ENCODE results near the gene AGTRAP.

The AGTRAP gene

DNA sequence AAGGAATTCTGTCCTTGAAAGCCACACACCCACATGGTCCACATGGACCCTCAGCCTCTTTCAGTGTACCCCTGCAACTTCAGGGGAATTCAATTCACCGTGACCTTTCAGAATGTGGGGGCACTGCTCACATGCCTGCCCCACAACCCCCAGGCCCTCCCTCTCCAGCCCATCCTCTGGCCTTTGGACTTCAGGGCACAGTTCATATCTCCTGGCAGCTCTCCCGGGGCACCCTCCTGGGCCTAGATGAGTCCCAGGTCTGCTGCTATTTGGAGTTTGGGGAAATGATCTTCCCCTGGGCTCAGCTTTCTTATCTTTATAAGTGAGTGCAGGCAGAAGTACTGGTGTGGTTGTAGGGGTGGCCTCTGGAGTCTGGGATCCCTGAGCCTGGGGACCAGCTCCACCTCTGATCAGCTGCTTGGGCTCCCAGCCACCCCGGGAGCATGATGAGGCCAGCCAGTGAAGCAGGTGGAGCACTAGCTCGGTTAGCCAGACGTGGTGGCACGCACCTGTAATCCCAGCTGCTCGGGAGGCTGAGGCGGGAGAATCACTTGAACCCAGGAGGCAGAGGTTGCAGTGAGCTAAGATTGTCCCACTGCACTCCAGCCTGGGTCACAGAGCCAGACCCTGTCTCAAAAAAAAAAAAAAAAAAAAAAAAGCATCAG lies 41.9 kb downstream of the AGTRAP start:
- Histone ChIP-seq H3K9ac (no peak overlapping the region), H3K4me3 (IDR thresholded peaks at IDR 0.05; ENCODE audit: insufficient read depth, low read depth, low read length) (no peak overlapping the region), H3K79me2 (ENCODE audit: insufficient read depth, low read depth) (no peaks in the 10 kb centered on the region), H3K27me3 (ENCODE audit: insufficient read depth, low read depth) (peaks cover 11% of the 10 kb centered on the region; the same call in 1 of the 2 replicates), H2AFZ (ENCODE audit: low read depth) (no peak overlapping the region), H3K4me2 (no peak overlapping the region), H3K27ac (no peak overlapping the region), H4K20me1 (ENCODE audit: insufficient read depth) (no peaks in the 10 kb centered on the region), H3K4me1 (ENCODE audit: low read depth, poor library complexity, severe bottlenecking) (no peaks in the 10 kb centered on the region), H3K36me3 (ENCODE audit: insufficient read depth) (no peaks in the 10 kb centered on the region)
- TF ChIP-seq CTCF (conservative IDR thresholded peaks at IDR 0.05; ENCODE audit: low read depth, low read length) = no peak

DNA sequence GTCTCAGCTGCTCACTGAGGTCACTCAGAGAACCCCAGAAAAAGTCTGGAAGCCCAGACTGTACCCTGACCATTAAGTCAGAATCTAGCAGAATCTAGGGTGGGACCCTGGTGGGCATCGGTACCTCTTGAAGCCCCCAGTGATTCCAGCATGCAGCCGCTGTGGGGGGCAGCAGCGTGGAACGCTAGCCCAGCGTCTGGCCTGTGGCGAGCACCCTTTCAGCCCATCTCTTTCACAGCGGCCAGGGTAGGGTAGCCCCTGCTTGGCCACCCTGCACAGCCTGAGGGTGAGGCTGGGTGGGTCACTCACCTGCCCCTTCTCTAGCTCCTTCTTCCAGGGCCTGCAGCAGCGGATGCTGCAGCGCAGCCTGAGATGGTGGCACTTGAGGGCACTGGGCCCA lies 42.4 kb downstream of the AGTRAP start:
- TF ChIP-seq CTCF (conservative IDR thresholded peaks at IDR 0.05; ENCODE audit: low read depth, low read length) = no peak
- Histone ChIP-seq H3K79me2 (ENCODE audit: insufficient read depth, low read depth) (no peaks in the 10 kb centered on the region), H3K27me3 (ENCODE audit: insufficient read depth, low read depth) (peaks cover 11% of the 10 kb centered on the region; the same call in 1 of the 2 replicates), H3K27ac (no peak overlapping the region), H3K4me1 (ENCODE audit: low read depth, poor library complexity, severe bottlenecking) (no peaks in the 10 kb centered on the region), H3K36me3 (ENCODE audit: insufficient read depth) (no peaks in the 10 kb centered on the region), H3K4me2 (no peak overlapping the region), H4K20me1 (ENCODE audit: insufficient read depth) (no peaks in the 10 kb centered on the region), H3K4me3 (IDR thresholded peaks at IDR 0.05; ENCODE audit: insufficient read depth, low read depth, low read length) (no peak overlapping the region), H2AFZ (ENCODE audit: low read depth) (no peak overlapping the region), H3K9ac (no peak overlapping the region)

DNA sequence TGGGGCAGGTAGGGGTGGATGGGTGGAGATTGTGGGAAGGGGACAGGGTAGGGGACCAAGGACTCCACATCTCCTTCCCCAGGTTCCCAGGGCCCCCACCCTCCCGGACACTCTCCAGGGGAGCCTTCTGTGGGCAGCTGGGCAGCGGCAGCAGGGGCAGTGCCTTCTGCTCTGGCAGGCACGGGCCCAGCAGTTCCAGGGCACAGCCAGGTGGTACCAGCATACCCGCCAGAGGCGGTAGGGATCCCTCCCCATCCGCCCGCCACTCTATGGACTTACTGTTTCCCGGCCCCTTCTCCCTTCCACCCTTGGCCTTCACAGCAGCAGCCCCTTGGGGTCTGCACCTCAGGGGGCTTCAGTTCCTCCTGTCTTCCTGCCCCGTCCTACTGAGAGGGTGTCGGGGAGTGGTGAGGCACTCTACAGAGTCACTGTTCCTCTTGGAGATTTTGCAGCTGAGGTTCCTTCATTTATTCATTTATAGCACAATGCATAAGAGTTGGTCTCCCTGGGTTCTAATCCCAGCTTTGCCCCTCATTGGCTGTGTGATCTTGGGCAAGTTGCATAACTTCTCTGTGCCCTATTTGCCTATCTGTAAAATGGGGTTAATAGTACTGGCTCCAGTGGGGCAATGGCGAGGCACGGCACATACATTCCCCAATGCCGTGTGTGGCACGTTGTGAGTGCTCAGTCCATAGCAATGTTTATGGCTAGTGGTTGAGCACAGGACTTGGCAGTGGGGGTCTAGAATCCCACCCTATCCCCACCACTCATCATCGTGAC lies 43.1 kb downstream of the AGTRAP start:
- Histone ChIP-seq H3K9ac (no peak overlapping the region), H3K4me2 (no peak overlapping the region), H3K4me1 (ENCODE audit: low read depth, poor library complexity, severe bottlenecking) (no peaks in the 10 kb centered on the region), H2AFZ (ENCODE audit: low read depth) (no peak overlapping the region), H3K27me3 (ENCODE audit: insufficient read depth, low read depth) (peaks cover 11% of the 10 kb centered on the region; the same call in 1 of the 2 replicates), H3K4me3 (IDR thresholded peaks at IDR 0.05; ENCODE audit: insufficient read depth, low read depth, low read length) (no peak overlapping the region), H3K79me2 (ENCODE audit: insufficient read depth, low read depth) (no peaks in the 10 kb centered on the region), H4K20me1 (ENCODE audit: insufficient read depth) (no peaks in the 10 kb centered on the region), H3K36me3 (ENCODE audit: insufficient read depth) (no peaks in the 10 kb centered on the region), H3K27ac (no peak overlapping the region)
- no peak for TF ChIP-seq CTCF (conservative IDR thresholded peaks at IDR 0.05; ENCODE audit: low read depth, low read length)

DNA sequence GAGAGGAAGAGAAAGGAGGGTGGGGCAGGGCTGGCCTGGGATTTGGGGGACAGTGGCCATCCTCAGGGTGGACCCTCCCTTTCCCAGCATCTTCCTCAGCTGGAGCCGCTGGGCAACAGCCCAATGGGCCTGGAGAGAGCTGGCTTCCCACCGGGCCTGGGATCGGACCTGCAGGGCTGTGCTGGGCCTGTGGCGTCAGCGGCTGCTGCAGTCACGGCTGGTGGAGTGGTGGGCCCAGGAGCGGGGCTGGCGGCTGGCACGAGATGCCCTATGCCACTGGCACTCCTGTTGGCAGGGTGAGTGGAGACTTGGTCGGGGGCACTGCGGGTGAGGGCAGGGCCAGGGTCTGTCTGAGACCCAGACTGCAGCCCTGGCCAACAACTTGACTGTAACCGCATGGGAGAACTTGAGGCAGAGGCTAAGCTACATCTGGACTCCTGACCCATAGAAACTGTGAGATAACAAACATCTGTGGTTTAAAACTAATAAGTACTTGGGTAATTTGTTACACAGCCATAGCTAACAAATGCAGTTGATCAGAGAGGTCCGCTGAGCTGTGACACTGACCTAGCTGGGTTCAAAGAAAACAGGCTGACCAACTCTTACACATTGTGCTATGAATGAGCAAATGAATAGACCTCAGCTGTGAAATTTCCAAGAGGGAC lies 43.9 kb downstream of the AGTRAP start:
- no peaks in the 10 kb centered on the region for H3K79me2 ChIP-seq (ENCODE audit: insufficient read depth, low read depth)
- no peak overlapping the region for H3K27ac ChIP-seq
- no peaks in the 10 kb centered on the region for H4K20me1 ChIP-seq (ENCODE audit: insufficient read depth)
- TF ChIP-seq CTCF (conservative IDR thresholded peaks at IDR 0.05; ENCODE audit: low read depth, low read length) = no peak
- no peak overlapping the region for H3K9ac ChIP-seq
- H3K27me3 ChIP-seq (ENCODE audit: insufficient read depth, low read depth) = peaks cover 11% of the 10 kb centered on the region; the same call in 1 of the 2 replicates
- H2AFZ ChIP-seq (ENCODE audit: low read depth) = no peak overlapping the region
- no peaks in the 10 kb centered on the region for H3K4me1 ChIP-seq (ENCODE audit: low read depth, poor library complexity, severe bottlenecking)
- H3K4me3 ChIP-seq (IDR thresholded peaks at IDR 0.05; ENCODE audit: insufficient read depth, low read depth, low read length) = no peak overlapping the region
- H3K4me2 ChIP-seq = no peak overlapping the region
- no peaks in the 10 kb centered on the region for H3K36me3 ChIP-seq (ENCODE audit: insufficient read depth)

All from KMS-11 (cell line).